ENCODE data around the gene ENTPD1. TPM values are rescaled to one million over a fixed set of nuclear protein-coding genes. Genes with fewer than 3 reads are reported as not detected.

Gene ENTPD1
- total and polyA plus RNA-seq, 4 experiments from 2014 or later, result 1.2 to 1.9 (median 1.6) TPM

- DNase-seq, result no peak
- H3K27me3 Mint-ChIP-seq, result peaks cover 6 to 10% of the 10 kb centered on the region in 2 donors
- no peaks in the 10 kb centered on the region for H3K4me1 Mint-ChIP-seq
- no peaks in the 10 kb centered on the region for H3K27me3 ChIP-seq (ENCODE audit: insufficient read depth, low read length)
- no peaks in the 10 kb centered on the region for H3K36me3 ChIP-seq (ENCODE audit: insufficient read depth, low read length)
- CTCF ChIA-PET (ENCODE audit: partially characterized antibody), result no interaction called here
- H3K4me3 ChIP-seq (ENCODE audit: low read length in 2 of 2), result no peak overlapping the region
- intact Hi-C loops (cut with micrococcal nuclease), result no loop called here
- peaks cover 0 to 4% (median 0%) of the 10 kb centered on the region in 8 donors for H3K9me3 Mint-ChIP-seq
- H3K36me3 Mint-ChIP-seq, result no peaks in the 10 kb centered on the region
- no peak overlapping the region for H3K4me3 Mint-ChIP-seq
- H3K9me3 ChIP-seq (ENCODE audit: control insufficient read depth in 1 of 2, low read length in 2 of 2), result no peaks in the 10 kb centered on the region
- POLR2A ChIA-PET (ENCODE audit: partially characterized antibody), result no interaction called here
- no peaks in the 10 kb centered on the region for H3K4me1 ChIP-seq (ENCODE audit: insufficient read depth, low read length)
- H3K27ac ChIP-seq (ENCODE audit: low read depth, low read length), result no peak overlapping the region
- H3K27ac Mint-ChIP-seq, result no peak overlapping the region
These were observed 26.4 kb downstream of the ENTPD1 start for GRCh38 chr10:95782318-95782717.

GRCh38 chr10:95783741-95784140 is 27.8 kb downstream of the ENTPD1 start:
- Histone ChIP-seq H3K9me3 (ENCODE audit: control insufficient read depth in 1 of 2, low read length in 2 of 2) (no peaks in the 10 kb centered on the region), H3K36me3 (ENCODE audit: insufficient read depth, low read length) (no peaks in the 10 kb centered on the region), H3K27me3 (ENCODE audit: insufficient read depth, low read length) (no peaks in the 10 kb centered on the region), H3K4me3 (ENCODE audit: low read length in 2 of 2) (no peak overlapping the region), H3K4me1 (ENCODE audit: insufficient read depth, low read length) (no peaks in the 10 kb centered on the region), H3K27ac (ENCODE audit: low read depth, low read length) (no peak overlapping the region)
- ChIA-PET CTCF (ENCODE audit: partially characterized antibody) (no interaction called here), POLR2A (ENCODE audit: partially characterized antibody) (no interaction called here)
- H3K4me1 Mint-ChIP-seq, result no peaks in the 10 kb centered on the region
- H3K9me3 Mint-ChIP-seq, result peaks cover 0 to 3% (median 0%) of the 10 kb centered on the region in 8 donors
- peaks cover 6 to 8% of the 10 kb centered on the region in 2 donors for H3K27me3 Mint-ChIP-seq
- intact Hi-C loops (cut with micrococcal nuclease), result no loop called here
- no peak overlapping the region for H3K4me3 Mint-ChIP-seq
- no peaks in the 10 kb centered on the region for H3K36me3 Mint-ChIP-seq
- no peak for DNase-seq
- no peak overlapping the region for H3K27ac Mint-ChIP-seq

GRCh38 chr10:95784279-95784913 is 28.4 kb downstream of the ENTPD1 start:
- no peaks in the 10 kb centered on the region for H3K4me1 Mint-ChIP-seq
- intact Hi-C loops (cut with micrococcal nuclease), result no loop called here
- H3K9me3 Mint-ChIP-seq, result no peaks in the 10 kb centered on the region
- H3K27ac Mint-ChIP-seq, result no peak overlapping the region
- Histone ChIP-seq H3K27ac (ENCODE audit: low read depth, low read length) (no peak overlapping the region), H3K27me3 (ENCODE audit: insufficient read depth, low read length) (no peaks in the 10 kb centered on the region), H3K4me3 (ENCODE audit: low read length in 2 of 2) (no peak overlapping the region), H3K36me3 (ENCODE audit: insufficient read depth, low read length) (no peaks in the 10 kb centered on the region), H3K9me3 (ENCODE audit: control insufficient read depth in 1 of 2, low read length in 2 of 2) (no peaks in the 10 kb centered on the region), H3K4me1 (ENCODE audit: insufficient read depth, low read length) (no peaks in the 10 kb centered on the region)
- peaks cover 6 to 8% of the 10 kb centered on the region in 2 donors for H3K27me3 Mint-ChIP-seq
- no peak for DNase-seq
- ChIA-PET POLR2A (ENCODE audit: partially characterized antibody) (no interaction called here), CTCF (ENCODE audit: partially characterized antibody) (no interaction called here)
- no peak overlapping the region for H3K4me3 Mint-ChIP-seq
- no peaks in the 10 kb centered on the region for H3K36me3 Mint-ChIP-seq

DNA sequence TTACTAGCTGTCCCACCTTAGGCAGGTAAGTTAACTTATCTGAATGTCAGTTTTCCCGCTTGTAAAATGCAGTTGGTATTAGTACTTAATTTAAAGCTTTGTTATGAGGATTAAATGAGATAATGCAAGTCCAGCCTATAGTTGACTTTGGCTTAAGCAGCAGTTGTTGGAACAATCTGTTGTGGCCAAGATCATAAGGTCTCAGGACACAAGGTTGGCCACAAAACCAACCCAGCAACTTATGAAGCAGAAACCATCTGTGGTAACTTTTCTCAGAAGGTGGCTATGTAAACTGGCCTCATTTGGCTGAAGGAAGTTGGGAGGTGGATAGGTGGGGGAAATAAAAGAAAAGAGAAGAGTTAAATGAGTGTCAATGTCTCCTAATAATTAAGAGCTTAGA is 29.4 kb downstream of the ENTPD1 start:
- no peaks in the 10 kb centered on the region for H3K36me3 Mint-ChIP-seq
- POLR2A ChIA-PET (ENCODE audit: partially characterized antibody), result no interaction called here
- peaks cover 6 to 8% of the 10 kb centered on the region in 2 donors for H3K27me3 Mint-ChIP-seq
- no peak overlapping the region for H3K27ac Mint-ChIP-seq
- CTCF ChIA-PET (ENCODE audit: partially characterized antibody), result no interaction called here
- no peaks in the 10 kb centered on the region for H3K9me3 Mint-ChIP-seq
- no peaks in the 10 kb centered on the region for H3K27me3 ChIP-seq (ENCODE audit: insufficient read depth, low read length)
- no peaks in the 10 kb centered on the region for H3K4me1 ChIP-seq (ENCODE audit: insufficient read depth, low read length)
- H3K4me1 Mint-ChIP-seq, result no peaks in the 10 kb centered on the region
- intact Hi-C loops (cut with micrococcal nuclease), result no loop called here
- H3K36me3 ChIP-seq (ENCODE audit: insufficient read depth, low read length), result no peaks in the 10 kb centered on the region
- no peak for DNase-seq
- H3K4me3 ChIP-seq (ENCODE audit: low read length in 2 of 2), result no peak overlapping the region
- H3K27ac ChIP-seq (ENCODE audit: low read depth, low read length), result no peak overlapping the region
- H3K4me3 Mint-ChIP-seq, result no peak overlapping the region
- H3K9me3 ChIP-seq (ENCODE audit: control insufficient read depth in 1 of 2, low read length in 2 of 2), result no peaks in the 10 kb centered on the region

- no peaks in the 10 kb centered on the region for H3K27me3 ChIP-seq (ENCODE audit: insufficient read depth, low read length)
- intact Hi-C loops (cut with micrococcal nuclease), result no loop called here
- H3K36me3 Mint-ChIP-seq, result no peaks in the 10 kb centered on the region
- H3K9me3 Mint-ChIP-seq, result no peaks in the 10 kb centered on the region
- peaks cover under 1 to 8% of the 10 kb centered on the region in 2 donors for H3K27me3 Mint-ChIP-seq
- ChIA-PET POLR2A (ENCODE audit: partially characterized antibody) (no interaction called here), CTCF (ENCODE audit: partially characterized antibody) (no interaction called here)
- H3K9me3 ChIP-seq (ENCODE audit: control insufficient read depth in 1 of 2, low read length in 2 of 2), result no peaks in the 10 kb centered on the region
- H3K4me1 Mint-ChIP-seq, result no peaks in the 10 kb centered on the region
- no peak overlapping the region for H3K27ac Mint-ChIP-seq
- H3K4me3 ChIP-seq (ENCODE audit: low read length in 2 of 2), result no peak overlapping the region
- no peak for DNase-seq
- no peaks in the 10 kb centered on the region for H3K4me1 ChIP-seq (ENCODE audit: insufficient read depth, low read length)
- no peak overlapping the region for H3K4me3 Mint-ChIP-seq
- H3K27ac ChIP-seq (ENCODE audit: low read depth, low read length), result no peak overlapping the region
- no peaks in the 10 kb centered on the region for H3K36me3 ChIP-seq (ENCODE audit: insufficient read depth, low read length)
These were observed 30.1 kb downstream of the ENTPD1 start for GRCh38 chr10:95785942-95786669.

GRCh38 chr10:95787447-95787846 is 31.5 kb downstream of the ENTPD1 start:
- POLR2A ChIA-PET (ENCODE audit: partially characterized antibody), result no interaction called here

GRCh38 chr10:95788830-95789229 is 32.9 kb downstream of the ENTPD1 start:
- H3K4me3 Mint-ChIP-seq, result no peak overlapping the region
- ChIA-PET CTCF (ENCODE audit: partially characterized antibody) (no interaction called here), POLR2A (ENCODE audit: partially characterized antibody) (no interaction called here)
- Histone ChIP-seq H3K4me3 (ENCODE audit: low read length in 2 of 2) (no peak overlapping the region), H3K36me3 (ENCODE audit: insufficient read depth, low read length) (no peaks in the 10 kb centered on the region), H3K9me3 (ENCODE audit: control insufficient read depth in 1 of 2, low read length in 2 of 2) (no peaks in the 10 kb centered on the region), H3K27ac (ENCODE audit: low read depth, low read length) (no peak overlapping the region), H3K27me3 (ENCODE audit: insufficient read depth, low read length) (no peaks in the 10 kb centered on the region), H3K4me1 (ENCODE audit: insufficient read depth, low read length) (no peaks in the 10 kb centered on the region)
- DNase-seq, result no peak
- H3K4me1 Mint-ChIP-seq, result no peaks in the 10 kb centered on the region
- H3K9me3 Mint-ChIP-seq, result no peaks in the 10 kb centered on the region
- no peaks in the 10 kb centered on the region for H3K36me3 Mint-ChIP-seq
- no peak overlapping the region for H3K27ac Mint-ChIP-seq
- intact Hi-C loops (cut with micrococcal nuclease), result no loop called here
- peaks cover 0 to 5% of the 10 kb centered on the region in 2 donors for H3K27me3 Mint-ChIP-seq

More at GRCh38 chr10:95787447-95787846, 31.5 kb downstream of the ENTPD1 start:
- H3K4me3 ChIP-seq (ENCODE audit: low read length in 2 of 2), result no peak overlapping the region
- Mint-ChIP-seq H3K4me3 (no peak overlapping the region), H3K27ac (no peak overlapping the region), H3K4me1 (no peaks in the 10 kb centered on the region), H3K36me3 (no peaks in the 10 kb centered on the region), H3K9me3 (no peaks in the 10 kb centered on the region), H3K27me3 (peaks cover 0 to 7% of the 10 kb centered on the region in 2 donors)
- H3K36me3 ChIP-seq (ENCODE audit: insufficient read depth, low read length), result no peaks in the 10 kb centered on the region
- no peaks in the 10 kb centered on the region for H3K4me1 ChIP-seq (ENCODE audit: insufficient read depth, low read length)
- CTCF ChIA-PET (ENCODE audit: partially characterized antibody), result no interaction called here
- H3K9me3 ChIP-seq (ENCODE audit: control insufficient read depth in 1 of 2, low read length in 2 of 2), result no peaks in the 10 kb centered on the region
- no peak overlapping the region for H3K27ac ChIP-seq (ENCODE audit: low read depth, low read length)
- H3K27me3 ChIP-seq (ENCODE audit: insufficient read depth, low read length), result no peaks in the 10 kb centered on the region
- intact Hi-C loops (cut with micrococcal nuclease), result no loop called here
- no peak for DNase-seq

Data from CD4-positive, alpha-beta memory T cell (primary cell).